ENCODE results near the gene SNX8.

GRCh38 chr7:2266911-2267310, 47.3 kb downstream of the SNX8 start:
- TF ChIP-seq CTCF (IDR thresholded peaks at IDR 0.05) (no peak), POLR2AphosphoS5 (IDR thresholded peaks at IDR 0.05) (no peak), POLR2A (IDR thresholded peaks at IDR 0.05) (no peak), EP300 (IDR thresholded peaks at IDR 0.05) (no peak)

Measured in stomach (tissue), 4 donors.